C1 segment of cervical spinal cord (tissue), 14 donors: ENCODE measurements around the gene MLLT3.
"Not testable (repeated sequence)": the region's sequence is repeated elsewhere in the genome, so short reads cannot be mapped to it uniquely, and the experiment has no call there.

ENCODE experiments used
- DNase-seq, 14 donors: peaks; one replicate each; lab custom pipeline; 2025; lab: John Stamatoyannopoulos, UW

MLLT3 gene

GRCh38 chr9:20622330-20623020 is at the start of gene MLLT3:
Gene MLLT3 (minus strand): TSS chr9:20622499.
- DNase-seq = peak; percentile 59 to 95 (median 92)

GRCh38 chr9:20671635-20672034 is 49.3 kb upstream of the MLLT3 start:
- DNase-seq = no peak

GRCh38 chr9:20670395-20670794 is 48.1 kb upstream of the MLLT3 start:
- no peak for DNase-seq

- DNase-seq = no peak
Measured at GRCh38 chr9:20664501-20664900, 42.2 kb upstream of the MLLT3 start.

GRCh38 chr9:20663133-20663532 is 40.8 kb upstream of the MLLT3 start:
- no peak for DNase-seq

- DNase-seq = no peak
Measured at GRCh38 chr9:20662156-20662555, 39.9 kb upstream of the MLLT3 start.

- DNase-seq = no peak
Measured at GRCh38 chr9:20659474-20659967, 37.2 kb upstream of the MLLT3 start.

- DNase-seq = peak in 1 of 14 donors; percentile 3
Measured at GRCh38 chr9:20658677-20659473, 36.6 kb upstream of the MLLT3 start.

- not testable (repeated sequence) for DNase-seq
Measured at GRCh38 chr9:20658246-20658667, 36.0 kb upstream of the MLLT3 start.

- DNase-seq = no peak
Measured at GRCh38 chr9:20651939-20652338, 29.6 kb upstream of the MLLT3 start.

GRCh38 chr9:20650750-20651299 is 28.5 kb upstream of the MLLT3 start:
- no peak for DNase-seq

- no peak for DNase-seq
Measured at GRCh38 chr9:20650313-20650712, 28.0 kb upstream of the MLLT3 start.

- DNase-seq = no peak
Measured at GRCh38 chr9:20649381-20649780, 27.1 kb upstream of the MLLT3 start.

GRCh38 chr9:20646656-20647055 is 24.4 kb upstream of the MLLT3 start:
- DNase-seq = no peak

GRCh38 chr9:20643660-20644059 is 21.4 kb upstream of the MLLT3 start:
- DNase-seq = no peak

- no peak for DNase-seq
Measured at GRCh38 chr9:20642045-20642444, 19.7 kb upstream of the MLLT3 start.

- DNase-seq = peak in 6 of 14 donors; percentile 16 to 84 (median 26)
Measured at GRCh38 chr9:20640331-20641187, 18.3 kb upstream of the MLLT3 start.

- DNase-seq = no peak
Measured at GRCh38 chr9:20636888-20637440, 14.7 kb upstream of the MLLT3 start.

GRCh38 chr9:20634895-20635294 is 12.6 kb upstream of the MLLT3 start:
- DNase-seq = no peak

- DNase-seq = no peak
Measured at GRCh38 chr9:20632705-20633104, 10.4 kb upstream of the MLLT3 start.

- DNase-seq = no peak
Measured at GRCh38 chr9:20630241-20630943, 8.1 kb upstream of the MLLT3 start.
